Embryonic facial prominence (tissue), 1 donor: ENCODE data around the gene ERC1.

Experiments
- DNase-seq: peaks from one replicate; pipeline ENCODE4 v3.0.0-alpha.2; 2016; ENCODE audit errors: extremely low spot score

Gene ERC1

DNA sequence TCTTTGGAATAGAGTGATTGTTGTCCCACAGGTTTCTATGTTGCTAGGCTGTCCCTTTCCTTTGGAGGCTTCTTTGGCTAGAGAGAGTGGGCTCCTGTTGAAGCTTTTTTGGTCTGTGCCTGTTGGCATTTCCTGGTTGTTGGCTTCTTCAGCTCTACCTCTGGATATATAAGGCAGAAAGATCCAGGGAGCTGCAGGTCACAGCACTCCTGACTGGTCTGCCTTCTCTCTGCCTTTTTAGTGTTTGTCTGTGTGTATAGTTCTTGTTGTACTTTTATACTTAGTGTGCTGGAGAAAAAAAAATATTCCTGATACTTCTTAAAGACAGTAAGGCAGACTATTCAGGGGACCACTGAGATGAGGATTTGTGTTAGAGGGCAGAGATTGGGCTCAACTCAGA, 400.7 kb downstream of the ERC1 start:
- DNase-seq, result no peak

DNA sequence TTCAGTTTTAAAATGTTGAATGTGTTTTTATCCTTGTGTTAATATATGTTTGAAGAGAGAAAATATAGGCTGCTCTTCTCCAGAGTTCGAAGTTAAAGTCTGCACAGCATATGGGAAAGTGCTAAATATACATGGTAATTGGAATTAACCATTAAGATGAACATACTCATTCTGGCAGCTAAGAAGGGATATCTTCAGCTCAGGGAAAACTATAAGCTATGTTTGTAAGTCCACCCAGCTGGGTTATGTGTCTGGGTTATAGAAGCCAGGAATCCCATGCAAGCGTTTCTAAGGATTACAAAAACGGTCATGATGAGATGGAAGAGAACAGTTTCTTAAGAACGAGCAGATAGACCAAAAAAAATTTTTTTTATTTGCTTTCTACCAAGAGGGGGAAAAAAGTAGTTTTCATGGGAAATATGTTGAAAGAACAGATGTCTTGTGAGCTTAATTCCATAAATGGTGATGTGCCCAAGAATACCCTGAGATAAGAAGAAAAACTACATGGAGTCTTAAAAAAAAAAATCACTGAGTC, 404.5 kb downstream of the ERC1 start:
- DNase-seq, result no peak

DNA sequence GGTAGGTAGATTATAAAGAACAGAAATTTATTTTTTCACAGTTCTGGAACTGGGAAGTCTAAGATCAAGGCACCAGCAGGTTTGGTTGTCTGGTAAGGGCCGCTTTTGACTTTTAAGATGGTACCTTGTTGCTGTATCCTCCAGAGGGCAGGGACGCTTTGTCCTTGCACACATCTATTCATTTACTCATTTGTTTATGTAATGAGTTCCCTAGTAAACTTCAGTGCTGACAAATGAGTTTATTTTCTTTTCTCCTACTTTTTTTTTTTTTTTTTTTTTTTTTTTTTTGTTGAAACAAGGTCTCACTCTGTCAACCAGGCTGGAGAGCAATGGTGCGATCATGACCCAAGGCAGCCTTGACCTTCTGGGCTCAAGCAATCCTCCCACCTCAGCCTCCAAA, 407.6 kb downstream of the ERC1 start:
- DNase-seq, result no peak

DNA sequence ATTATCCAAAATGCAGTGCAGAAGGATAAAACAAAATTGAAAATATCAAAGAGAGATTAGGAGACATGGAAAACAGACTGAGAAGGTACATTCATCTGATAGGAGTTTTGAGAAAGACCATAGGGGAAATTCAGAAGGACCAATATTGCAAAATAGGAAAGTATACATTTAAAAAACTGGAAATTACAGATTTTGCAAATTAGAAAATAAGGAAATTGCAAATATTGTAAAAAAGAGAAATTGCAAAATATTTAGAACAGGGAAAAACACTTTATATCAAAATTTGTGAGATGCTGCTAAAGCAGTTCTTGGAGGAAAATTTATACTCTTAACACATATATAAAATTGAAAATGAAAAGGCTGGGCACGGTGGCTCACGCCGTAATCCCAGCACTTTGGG, 410.9 kb downstream of the ERC1 start:
- DNase-seq, result no peak

DNA sequence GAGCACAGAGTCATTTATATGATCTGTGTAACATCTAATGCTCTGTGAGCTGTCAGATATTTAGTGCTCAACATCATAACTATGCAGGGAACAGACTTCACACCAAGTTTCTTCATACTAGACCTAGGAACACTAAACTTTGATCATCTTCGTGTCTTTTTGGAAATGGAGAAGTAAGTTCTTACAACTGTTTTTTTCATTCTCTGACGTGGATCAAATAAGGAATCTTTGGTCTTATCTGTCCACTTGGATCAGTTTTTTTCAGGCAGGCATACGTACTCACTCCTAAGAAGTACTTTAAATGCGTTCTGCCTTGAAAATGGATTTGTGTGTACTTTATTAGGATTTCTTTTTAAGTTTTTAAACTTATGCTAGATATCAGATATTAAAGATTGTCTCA, 412.4 kb downstream of the ERC1 start:
- DNase-seq, result no peak

DNA sequence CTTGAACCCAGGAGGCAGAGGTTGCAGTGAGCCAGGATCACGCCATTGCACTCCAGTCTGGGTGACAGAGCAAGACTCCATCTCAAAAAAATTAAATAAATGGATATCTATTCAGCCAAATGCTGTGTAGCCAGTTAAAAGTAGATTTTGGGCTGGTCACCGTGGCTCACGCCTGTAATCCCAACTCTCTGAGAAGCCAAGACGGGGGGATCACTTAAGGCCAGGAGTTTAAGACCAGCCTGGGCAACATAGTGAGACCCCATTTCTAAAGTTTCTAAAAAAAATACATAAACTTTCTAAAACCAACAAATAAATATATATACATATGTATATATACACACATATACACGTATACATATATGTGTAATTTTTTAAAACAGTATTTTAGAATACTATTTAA, 414.6 kb downstream of the ERC1 start:
- no peak for DNase-seq

DNA sequence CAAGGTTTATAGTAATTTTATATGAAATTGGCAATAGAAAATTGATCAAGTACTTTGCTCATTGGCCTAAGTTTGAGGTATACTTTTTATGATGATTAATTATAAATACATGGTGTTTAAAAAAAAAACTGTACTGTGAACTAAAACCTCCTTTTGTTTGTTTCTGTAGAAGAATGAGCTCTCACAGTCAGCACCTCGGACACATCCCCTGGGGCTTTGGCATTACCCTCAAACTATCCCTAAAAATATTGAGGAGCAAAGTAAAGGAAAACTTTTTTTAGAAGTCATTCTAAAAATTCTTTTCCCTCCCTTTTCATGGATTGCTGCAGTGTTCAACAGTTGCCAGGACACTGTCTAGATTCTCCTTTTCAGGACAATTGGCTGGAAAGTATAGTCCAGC, 419.8 kb downstream of the ERC1 start:
- DNase-seq, result no peak

DNA sequence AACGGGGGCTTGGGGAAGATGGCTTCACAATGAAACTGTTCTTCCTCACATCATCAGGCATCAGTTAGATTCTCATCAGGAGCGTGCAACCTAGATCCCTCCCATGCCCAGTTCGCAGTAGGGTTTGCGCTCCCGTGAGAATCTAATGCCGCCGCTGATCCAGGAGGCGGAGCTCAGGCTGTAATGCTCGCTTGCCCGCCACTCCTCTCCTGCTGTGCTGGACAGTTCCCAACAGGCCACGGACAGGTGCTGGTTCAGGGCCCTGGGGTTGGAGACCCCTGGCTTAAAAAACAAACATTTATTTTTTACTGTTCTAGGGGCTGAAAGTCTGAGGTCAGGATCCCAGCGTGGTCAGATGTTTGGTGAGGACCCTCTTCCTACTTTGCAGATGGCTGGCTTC, 422.9 kb downstream of the ERC1 start:
- DNase-seq, result no peak

DNA sequence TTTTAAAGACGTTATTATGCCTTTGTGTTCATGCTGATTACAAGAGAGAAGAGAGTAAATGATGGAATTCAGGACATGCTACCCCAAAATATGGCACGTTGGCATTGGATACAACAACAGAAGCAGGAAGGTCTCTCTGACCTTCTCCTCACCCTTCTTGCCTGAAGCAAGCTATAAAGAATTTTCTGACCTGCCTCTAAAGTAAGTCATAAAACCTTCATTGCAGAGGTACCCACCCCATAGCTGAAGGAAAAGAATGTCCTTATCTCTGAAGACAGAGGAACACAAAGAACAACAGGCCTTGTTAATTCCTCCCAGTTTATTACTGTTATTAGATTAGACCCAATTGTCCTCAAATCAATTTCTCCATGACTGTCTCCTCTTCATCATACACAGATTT, 427.1 kb downstream of the ERC1 start:
- DNase-seq, result no peak

DNA sequence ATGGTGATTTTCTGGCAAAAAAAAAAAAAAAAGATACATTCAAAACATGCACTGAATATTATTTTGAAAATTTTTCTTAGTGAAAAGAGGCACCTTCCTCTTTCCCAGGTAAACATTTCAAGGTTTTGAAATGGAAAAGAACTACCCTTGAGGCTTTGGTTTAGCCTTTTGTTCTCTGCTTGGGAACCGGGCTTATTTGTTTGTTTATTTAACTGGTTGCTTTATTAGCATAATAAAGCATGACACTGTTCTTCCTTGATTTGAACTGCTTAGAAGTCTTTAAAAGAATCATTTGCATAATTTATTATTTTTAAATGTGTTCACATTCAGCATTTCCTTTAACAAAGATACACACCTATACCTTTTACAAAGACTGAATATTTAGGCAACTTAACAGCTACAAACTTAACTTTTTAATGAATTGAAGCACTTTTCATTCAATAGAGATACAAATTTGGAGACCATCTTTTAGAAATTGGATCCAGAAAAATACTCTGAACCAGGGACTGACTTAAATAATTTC, 428.9 kb downstream of the ERC1 start:
- no peak for DNase-seq

DNA sequence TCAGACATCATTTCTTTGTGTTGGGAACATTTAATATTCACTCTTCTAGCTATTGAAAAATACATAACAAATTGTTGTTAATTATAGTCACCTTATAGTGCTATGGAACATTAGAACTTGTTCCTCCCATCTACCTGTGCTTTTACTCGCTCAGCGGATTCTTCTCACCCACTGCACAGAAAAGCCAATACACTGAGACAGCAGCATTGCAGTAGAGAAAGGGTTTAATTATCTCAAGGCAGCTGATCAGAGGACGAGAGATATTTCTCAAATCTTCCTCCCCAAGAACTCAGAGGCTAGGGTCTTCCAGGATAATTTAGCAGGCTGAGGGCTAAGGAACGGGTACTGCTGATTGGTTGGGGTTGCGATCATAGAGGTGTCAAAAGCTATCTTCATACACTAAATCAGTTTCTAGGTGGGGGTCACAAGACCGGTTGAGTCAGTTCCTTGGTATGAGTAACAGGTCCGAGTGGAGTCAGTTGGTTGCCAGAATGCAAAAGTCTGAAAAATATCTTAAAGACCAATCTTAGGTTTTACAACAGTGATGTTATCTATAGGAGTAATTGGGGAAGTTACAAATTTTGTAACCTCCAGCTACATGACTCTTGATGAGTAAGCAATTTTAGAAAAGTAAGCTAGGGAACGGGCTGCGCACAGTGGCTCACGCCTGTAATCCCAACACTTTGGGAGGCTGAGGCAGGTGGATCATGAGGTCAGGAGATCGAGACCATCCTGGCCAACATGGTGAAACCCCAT, 430.2 kb downstream of the ERC1 start:
- DNase-seq, result no peak

DNA sequence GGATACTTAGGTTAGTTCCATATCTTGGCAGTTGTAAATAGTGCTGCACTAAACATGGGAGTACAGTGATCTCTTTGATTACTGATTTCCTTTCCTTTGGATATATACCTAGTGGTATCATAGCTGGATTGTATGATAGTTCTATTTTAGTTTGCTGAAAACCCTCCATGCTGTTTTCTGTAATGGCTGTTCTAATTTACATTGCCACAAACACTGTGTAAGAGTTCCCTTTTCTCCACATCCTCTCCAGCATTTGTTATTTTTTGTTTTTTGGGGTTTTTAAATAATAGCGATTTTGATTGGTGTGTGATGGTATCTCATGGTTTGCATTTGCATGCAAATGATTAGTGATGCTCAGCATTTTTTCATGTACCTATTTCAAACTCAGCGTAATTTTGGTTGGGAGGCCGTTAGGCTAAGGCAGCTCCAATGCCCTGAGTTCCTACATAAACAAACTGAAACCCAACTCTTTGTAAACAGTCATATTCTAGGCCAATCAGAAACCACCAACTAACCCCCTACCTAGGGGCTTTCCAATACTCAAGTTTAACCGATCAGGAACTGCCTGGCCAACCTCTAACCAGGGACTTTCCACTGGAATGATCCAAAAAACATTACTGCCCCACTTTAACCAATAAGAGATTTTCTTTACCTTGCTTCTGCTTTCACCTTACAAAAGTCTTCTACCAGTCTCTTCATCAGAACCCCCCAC, 431.7 kb downstream of the ERC1 start:
- DNase-seq, result no peak

DNA sequence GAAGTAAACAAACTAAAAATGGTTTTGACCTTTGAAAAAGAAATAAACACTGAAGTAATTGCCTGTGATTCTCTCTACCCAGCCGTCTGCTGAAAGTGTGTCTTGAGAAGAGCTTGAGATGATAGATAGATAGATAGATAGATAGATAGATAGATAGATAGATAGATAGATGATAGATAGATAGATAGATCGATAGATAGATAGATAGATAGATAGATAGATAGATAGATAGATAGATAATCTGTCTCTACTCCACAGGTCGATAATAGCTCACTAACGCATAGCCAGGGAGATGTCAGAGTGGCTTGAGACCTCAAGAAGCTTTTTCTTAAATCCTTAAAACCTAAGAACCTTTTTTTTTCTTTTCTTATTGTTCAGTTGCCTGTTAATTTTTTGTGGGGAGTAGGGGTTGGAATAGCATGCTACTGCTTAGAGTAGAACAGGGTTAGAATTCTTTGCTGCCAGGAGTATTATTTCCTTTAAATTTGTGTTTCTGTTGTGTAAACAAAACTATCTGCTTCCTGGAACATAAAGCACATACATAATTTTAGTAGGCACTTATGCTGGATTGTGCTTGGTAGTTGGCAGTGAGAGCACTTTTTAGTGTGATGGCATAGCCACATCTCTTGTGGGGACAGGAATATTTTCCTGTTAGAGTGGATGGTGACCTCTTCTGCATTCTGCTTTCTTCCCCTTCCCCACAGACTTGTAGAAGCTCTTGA, 433.8 kb downstream of the ERC1 start:
- no peak for DNase-seq

DNA sequence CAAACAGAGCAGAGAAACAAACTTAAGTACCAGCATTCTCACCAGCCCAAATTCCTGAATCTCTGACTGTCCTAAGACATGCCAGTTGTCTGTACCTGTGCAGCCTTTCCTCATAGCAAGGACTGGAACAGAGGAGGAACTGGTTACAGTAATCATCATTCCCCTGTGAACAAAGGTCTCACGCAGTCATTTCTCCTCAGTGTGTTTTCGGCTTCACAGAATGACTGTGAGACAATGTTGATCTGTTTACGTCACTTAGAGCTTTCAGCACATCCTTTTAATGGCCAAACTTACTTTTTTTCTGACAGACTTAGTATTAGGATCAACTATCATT, 434.3 kb downstream of the ERC1 start:
- no peak for DNase-seq

DNA sequence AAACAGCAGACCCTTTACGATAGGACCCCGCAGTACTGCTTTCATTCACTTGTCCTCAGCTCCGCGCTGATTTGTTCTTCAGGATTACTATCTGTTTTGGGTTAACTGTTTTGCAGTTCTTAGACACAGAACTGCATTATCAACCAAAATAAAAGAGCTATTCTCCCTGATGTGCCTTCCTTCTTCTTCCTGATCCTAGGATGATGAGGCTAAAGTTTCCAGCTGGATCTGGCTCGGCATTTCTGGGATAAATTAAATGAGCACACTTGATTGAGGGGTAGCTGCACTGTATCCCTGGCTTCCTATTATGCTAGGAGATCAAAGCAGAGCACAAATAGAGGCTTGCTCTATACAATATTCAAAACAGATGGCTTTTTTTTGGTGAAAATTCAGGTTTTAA, 437.6 kb downstream of the ERC1 start:
- peak; percentile 33 for DNase-seq

DNA sequence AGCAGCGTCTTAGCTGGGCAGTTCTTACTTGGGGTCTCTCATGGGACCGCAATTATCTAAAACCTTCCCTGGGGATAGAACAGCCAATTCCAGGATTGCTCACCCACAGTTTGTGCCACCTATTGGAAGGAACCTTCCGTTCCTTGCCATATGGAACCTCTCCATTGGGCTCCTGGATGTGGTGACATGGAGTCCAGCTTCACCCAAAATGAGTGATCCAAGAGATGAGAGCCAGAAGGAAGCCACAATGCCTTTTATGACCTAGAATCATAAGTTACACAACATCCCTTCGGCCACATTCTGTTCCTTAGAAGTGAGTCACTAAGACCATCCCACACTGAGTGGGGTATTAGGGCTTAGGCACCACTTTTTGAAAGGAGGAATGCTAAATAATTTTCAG, 439.0 kb downstream of the ERC1 start:
- DNase-seq, result no peak

DNA sequence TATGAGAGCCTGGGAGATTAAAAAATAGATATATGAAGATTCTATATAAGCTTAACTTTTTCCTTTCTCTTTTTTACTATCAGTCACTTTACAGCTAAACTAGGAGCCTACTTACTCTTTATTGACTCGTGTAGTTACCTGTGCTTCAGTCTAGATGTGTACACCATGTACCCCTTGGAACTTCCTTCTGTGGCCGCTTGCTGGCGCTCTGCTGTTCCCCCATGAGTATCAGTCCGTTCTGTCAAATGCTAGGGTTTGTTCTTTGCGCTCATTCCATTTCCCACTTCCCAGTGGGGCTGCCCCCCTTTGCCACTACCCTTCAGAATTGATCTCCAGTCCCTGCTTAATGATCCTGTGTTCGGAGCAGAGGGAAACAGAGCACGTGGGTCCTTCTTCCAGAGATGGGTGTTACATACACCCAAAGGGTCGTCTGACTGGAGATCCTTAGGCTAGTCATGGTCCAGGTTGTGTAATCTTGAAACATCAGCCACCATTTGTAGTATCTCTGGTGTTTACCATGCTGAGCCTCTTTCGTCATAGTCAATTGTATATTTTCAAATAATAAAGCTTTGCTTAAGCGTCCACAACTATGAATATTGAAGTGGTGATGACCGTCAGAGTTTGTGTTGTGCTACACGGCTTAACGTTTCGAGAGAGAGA, 443.4 kb downstream of the ERC1 start:
- no peak for DNase-seq

DNA sequence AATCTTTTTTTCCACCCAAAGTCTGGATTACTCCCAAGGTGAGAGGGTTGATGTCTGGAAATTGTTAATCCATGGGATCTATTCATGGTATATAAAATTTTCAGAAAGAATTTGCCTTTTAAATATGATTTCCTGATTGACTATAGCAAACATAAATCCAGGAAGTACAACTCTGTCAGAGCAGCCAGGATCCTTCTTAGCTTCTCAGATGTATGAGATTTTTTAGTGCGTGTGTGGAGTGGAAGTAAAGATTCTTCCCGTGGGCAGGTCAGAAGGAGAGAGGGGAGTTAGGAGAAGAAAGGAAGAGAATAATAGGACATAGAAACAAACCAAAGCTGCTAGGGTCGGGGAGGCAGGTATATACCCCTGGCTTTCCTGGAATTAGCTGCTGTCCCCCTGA, 444.0 kb downstream of the ERC1 start:
- no peak for DNase-seq

DNA sequence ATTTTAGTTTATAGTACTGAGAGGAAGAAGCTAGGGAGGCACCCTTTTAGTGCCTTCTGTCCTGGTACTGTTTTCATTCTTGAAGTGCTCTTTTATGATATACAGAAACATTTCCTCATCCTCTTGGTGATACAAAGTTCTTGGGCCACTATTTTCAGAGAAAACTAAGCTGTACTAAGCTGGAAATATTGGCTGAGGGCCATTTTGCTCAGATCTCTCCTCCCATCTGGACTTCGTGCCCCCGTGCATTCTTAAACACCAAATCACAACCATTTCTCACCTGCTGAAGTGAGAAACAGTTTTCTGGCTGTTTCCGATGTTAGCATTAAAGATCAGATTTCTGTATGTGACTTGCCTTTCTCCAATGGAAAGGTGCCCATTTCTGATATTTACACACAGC, 444.4 kb downstream of the ERC1 start:
- no peak for DNase-seq

DNA sequence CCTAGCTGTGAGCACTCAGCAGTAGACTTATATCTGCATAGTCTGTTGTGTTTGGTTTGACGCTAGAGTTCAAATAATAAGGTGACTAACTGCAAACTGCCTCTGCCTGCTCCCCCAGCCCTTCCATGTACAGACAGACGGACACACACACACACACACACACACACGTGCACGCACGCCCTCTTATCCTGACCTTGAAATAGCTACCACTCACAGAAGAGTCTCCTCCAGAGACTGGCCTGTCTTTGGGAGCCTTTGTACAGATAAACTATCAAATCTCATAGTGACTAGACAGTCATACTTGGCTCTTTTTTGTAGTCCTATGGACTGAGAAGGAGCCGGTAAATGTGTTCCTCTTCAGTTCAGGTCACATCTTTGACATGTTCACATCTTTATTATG, 445.0 kb downstream of the ERC1 start:
- no peak for DNase-seq

DNA sequence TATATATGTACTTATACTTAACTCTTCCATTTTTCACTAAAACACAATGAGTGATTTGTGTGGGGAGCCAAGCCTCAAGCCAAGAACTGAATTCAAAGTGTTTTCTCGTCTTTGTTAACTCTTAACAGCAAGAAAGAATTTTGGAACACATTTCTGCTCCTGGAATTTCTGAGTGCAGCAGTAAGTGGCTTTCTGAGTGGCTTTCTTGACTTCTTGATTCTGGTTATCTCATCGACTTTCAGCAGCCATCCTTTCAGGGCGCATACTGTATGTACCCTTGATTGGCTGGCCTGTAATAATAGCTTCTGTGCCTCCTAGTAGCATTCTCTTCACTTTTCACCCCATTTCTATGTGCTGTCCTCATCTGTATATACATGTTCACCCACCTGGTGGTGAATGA, 446.0 kb downstream of the ERC1 start:
- DNase-seq, result no peak

DNA sequence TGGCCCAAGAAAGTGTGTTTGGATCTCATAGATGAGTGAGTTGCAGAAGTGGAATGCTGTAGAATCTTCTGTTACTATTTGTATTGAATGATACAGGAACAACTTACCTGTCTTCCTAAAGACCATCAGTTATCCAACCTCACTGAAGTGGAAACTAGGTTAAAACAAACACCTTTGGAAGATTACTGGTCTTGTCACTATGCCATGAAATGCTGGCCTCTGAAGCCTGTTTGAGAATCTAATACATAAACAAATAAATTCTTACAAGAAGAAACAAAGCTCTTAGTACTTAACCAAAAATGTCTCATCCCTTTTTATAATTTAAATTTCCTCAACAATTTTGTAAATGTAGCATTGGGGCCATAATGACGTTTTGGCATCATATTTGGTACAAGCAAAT, 448.2 kb downstream of the ERC1 start:
- DNase-seq, result no peak
